H9 (cell line): Measurements from ENCODE around the gene TNFAIP8L1. TPM values are rescaled to one million over a fixed set of nuclear protein-coding genes. Genes with fewer than 3 reads are reported as not detected.

ENCODE experiments used
- DNase-seq: peaks from one replicate; pipeline ENCODE4 v3.0.0-alpha.2; 2017
- H2AFZ ChIP-seq: one replicate; pipeline ENCODE4 v1.6.1; 2013; ENCODE audit warnings: mild to moderate bottlenecking, low read length, control low read depth, moderate library complexity
- H2AK5ac ChIP-seq: 2 replicates; pipeline ENCODE4 v1.6.1; 2013; ENCODE audit warnings: low read length, control low read depth, mixed read lengths; ENCODE audit not compliant: insufficient read length
- H2BK120ac ChIP-seq: one replicate; pipeline ENCODE4 v1.6.1; 2013; ENCODE audit warnings: low read depth, mild to moderate bottlenecking, low read length, control low read depth, inconsistent platforms; ENCODE audit not compliant: poor library complexity, severe bottlenecking
- H2BK12ac ChIP-seq: 2 replicates; pipeline ENCODE4 v1.6.1; 2013; ENCODE audit warnings: low read length, control low read depth, mixed read lengths, low read depth; ENCODE audit not compliant: insufficient read length
- H2BK15ac ChIP-seq: 2 replicates; pipeline ENCODE4 v1.6.1; 2013; ENCODE audit warnings: low read depth, low read length, control low read depth
- H2BK20ac ChIP-seq: one replicate; pipeline ENCODE4 v1.6.1; 2013; ENCODE audit warnings: low read depth, mild to moderate bottlenecking, low read length, control low read depth, inconsistent platforms; ENCODE audit not compliant: poor library complexity, severe bottlenecking
- H2BK5ac ChIP-seq: 2 replicates; pipeline ENCODE4 v1.6.1; 2013; ENCODE audit warnings: low read length, control low read depth, mixed read lengths; ENCODE audit not compliant: insufficient read length
- H3K14ac ChIP-seq: 2 replicates; pipeline ENCODE4 v1.6.1; 2013; ENCODE audit warnings: low read length, control low read depth; ENCODE audit not compliant: insufficient read depth
- H3K18ac ChIP-seq: 2 replicates; pipeline ENCODE4 v1.6.1; 2013; ENCODE audit warnings: low read depth, mild to moderate bottlenecking, mixed read lengths, low read length, control low read depth; ENCODE audit not compliant: insufficient read length
- H3K23ac ChIP-seq: 2 replicates; pipeline ENCODE4 v1.6.1; 2013; ENCODE audit warnings: low read length, control low read depth, mixed read lengths, low read depth; ENCODE audit not compliant: insufficient read length
- H3K23me2 ChIP-seq: 2 replicates; pipeline ENCODE4 v1.6.1; 2013; ENCODE audit warnings: low read depth, mild to moderate bottlenecking, mixed read lengths, low read length, control low read depth; ENCODE audit not compliant: insufficient read length, poor library complexity, severe bottlenecking
- H3K27ac ChIP-seq: 2 replicates; pipeline ENCODE4 v1.5.1; 2013; ENCODE audit warnings: low read length, control low read depth, mixed read lengths, low read depth; ENCODE audit not compliant: insufficient read length
- H3K27me3 ChIP-seq: 2 replicates; pipeline ENCODE4 v1.6.1; 2013; ENCODE audit warnings: low read length, control low read depth, inconsistent platforms; ENCODE audit not compliant: insufficient read depth
- H3K4ac ChIP-seq: 2 replicates; pipeline ENCODE4 v1.6.1; 2013; ENCODE audit warnings: low read depth, mild to moderate bottlenecking, control low read depth, inconsistent platforms, low read length, moderate library complexity
- H3K4me1 ChIP-seq: 2 replicates; pipeline ENCODE4 v1.6.1; 2013; ENCODE audit warnings: low read length, control low read depth, inconsistent platforms; ENCODE audit not compliant: insufficient read depth
- H3K4me2 ChIP-seq: 2 replicates; pipeline ENCODE4 v1.6.1; 2013; ENCODE audit warnings: low read length, control low read depth, mixed read lengths; ENCODE audit not compliant: insufficient read length, insufficient read depth
- H3K56ac ChIP-seq: 2 replicates; pipeline ENCODE4 v1.6.1; 2013; ENCODE audit warnings: low read depth, mild to moderate bottlenecking, mixed read lengths, low read length, control low read depth; ENCODE audit not compliant: insufficient read length
- H3K79me1 ChIP-seq: 2 replicates; pipeline ENCODE4 v1.6.1; 2013; ENCODE audit warnings: low read depth, mild to moderate bottlenecking, moderate library complexity, low read length, control low read depth, inconsistent platforms; ENCODE audit not compliant: insufficient read depth, poor library complexity, severe bottlenecking
- H3K79me2 ChIP-seq: 2 replicates; pipeline ENCODE4 v1.6.1; 2013; ENCODE audit warnings: low read length, control low read depth, inconsistent platforms; ENCODE audit not compliant: insufficient read depth
- H3K9ac ChIP-seq: 2 replicates; pipeline ENCODE4 v1.6.1; 2013; ENCODE audit warnings: low read length, control low read depth, mixed read lengths; ENCODE audit not compliant: insufficient read length; ENCODE audit errors: extremely low read depth
- H3K9me3 ChIP-seq: one replicate; pipeline ENCODE4 v1.6.1; 2013; ENCODE audit warnings: low read depth, low read length, inconsistent platforms; ENCODE audit not compliant: control insufficient read depth
- H3T11ph ChIP-seq: one replicate; pipeline ENCODE4 v1.6.1; 2013; ENCODE audit warnings: mild to moderate bottlenecking, low read length, control low read depth, inconsistent platforms
- H4K20me1 ChIP-seq: one replicate; pipeline ENCODE4 v1.6.1; 2013; ENCODE audit not compliant: control insufficient read depth, insufficient read length, insufficient read depth
- H4K5ac ChIP-seq: 2 replicates; pipeline ENCODE4 v1.6.1; 2013; ENCODE audit warnings: low read depth, mild to moderate bottlenecking, mixed read lengths, low read length, control low read depth; ENCODE audit not compliant: insufficient read length
- H4K8ac ChIP-seq: replicated peaks from 2 replicates; pipeline ENCODE4 v1.6.1; 2013; ENCODE audit warnings: low read length, control low read depth, mixed read lengths, low read depth; ENCODE audit not compliant: insufficient read length
- H4K91ac ChIP-seq: 2 replicates; pipeline ENCODE4 v1.6.1; 2013; ENCODE audit warnings: low read depth, mild to moderate bottlenecking, moderate library complexity, mixed read lengths, low read length, control low read depth; ENCODE audit not compliant: insufficient read length
- H3K27ac Mint-ChIP-seq, 3 experiments: 2 replicates in 2 of 3; 3 replicates in 1 of 3; pipeline ENCODE4 v1.8.0; 2020 to 2021; ENCODE audit warnings: mixed read lengths in 3 of 3, mild to moderate bottlenecking in 1 of 3, moderate library complexity in 1 of 3
- H3K27me3 Mint-ChIP-seq: 2 replicates; pipeline ENCODE4 v1.8.0; 2021; ENCODE audit warnings: low read depth, mild to moderate bottlenecking, moderate library complexity, mixed read lengths
- H3K36me3 Mint-ChIP-seq, 3 experiments: 2 replicates in 2 of 3; 3 replicates in 1 of 3; pipeline ENCODE4 v1.8.0; 2020 to 2021; ENCODE audit warnings: low read depth in 3 of 3, mixed read lengths in 3 of 3; ENCODE audit not compliant: insufficient read depth in 1 of 3
- H3K4me1 Mint-ChIP-seq, 2 experiments: 2 replicates each; pipeline ENCODE4 v1.8.0; 2020; ENCODE audit warnings: mixed read lengths in 2 of 2
- H3K4me3 Mint-ChIP-seq, 2 experiments: 2 replicates in 1 of 2; 3 replicates in 1 of 2; pipeline ENCODE4 v1.8.0; 2020 to 2021; ENCODE audit warnings: mild to moderate bottlenecking in 2 of 2, mixed read lengths in 2 of 2, moderate library complexity in 1 of 2
- H3K9me3 Mint-ChIP-seq, 2 experiments: 2 replicates in 1 of 2; 3 replicates in 1 of 2; pipeline ENCODE4 v1.8.0; 2020; ENCODE audit warnings: mild to moderate bottlenecking in 2 of 2, mixed read lengths in 2 of 2, moderate library complexity in 1 of 2
- WGBS: extraction: QIAGEN DNeasy Blood & Tissue Kit; methylation state at CpG from one replicate; pipeline ENCODE4 v1.1.7; 2013; ENCODE audit warnings: missing lambda C conversion rate, low lambda C conversion rate, mixed read lengths; ENCODE audit not compliant: insufficient read length; ENCODE audit errors: extremely low coverage; 5-methylcytosine and 5-hydroxymethylcytosine counted together
- long read RNA-seq: library from polyadenylated mRNA; unstranded; transcript quantifications from one replicate; pipeline ENCODE4 v2.0.0, GENCODE V29; 2020
- total RNA-seq: library from RNA; stranded (reverse); gene quantifications from 2 replicates; pipeline ENCODE4 v1.2.1, GENCODE V29; 2021
- TF ChIP-seq, protein P1 (sequence below): fragments of 200-600 bp; sonication (generic); conservative IDR thresholded peaks from 3 replicates; pipeline ENCODE4 v1.8.0; 2021; ENCODE audit warnings: antibody characterized with exemption, mild to moderate bottlenecking

The TNFAIP8L1 gene
- total RNA-seq, result 3.5 and 4.2 TPM in 2 replicates
- long read RNA-seq, transcript TNFAIP8L1-201 (2 exons, 3,814 nt), result major isoform, 18 of 22 reads
- long read RNA-seq, partial matches to known transcripts, result 0 of 22 reads
- long read RNA-seq, other reads (novel, unspliced or antisense), result 0 of 22 reads

DNA sequence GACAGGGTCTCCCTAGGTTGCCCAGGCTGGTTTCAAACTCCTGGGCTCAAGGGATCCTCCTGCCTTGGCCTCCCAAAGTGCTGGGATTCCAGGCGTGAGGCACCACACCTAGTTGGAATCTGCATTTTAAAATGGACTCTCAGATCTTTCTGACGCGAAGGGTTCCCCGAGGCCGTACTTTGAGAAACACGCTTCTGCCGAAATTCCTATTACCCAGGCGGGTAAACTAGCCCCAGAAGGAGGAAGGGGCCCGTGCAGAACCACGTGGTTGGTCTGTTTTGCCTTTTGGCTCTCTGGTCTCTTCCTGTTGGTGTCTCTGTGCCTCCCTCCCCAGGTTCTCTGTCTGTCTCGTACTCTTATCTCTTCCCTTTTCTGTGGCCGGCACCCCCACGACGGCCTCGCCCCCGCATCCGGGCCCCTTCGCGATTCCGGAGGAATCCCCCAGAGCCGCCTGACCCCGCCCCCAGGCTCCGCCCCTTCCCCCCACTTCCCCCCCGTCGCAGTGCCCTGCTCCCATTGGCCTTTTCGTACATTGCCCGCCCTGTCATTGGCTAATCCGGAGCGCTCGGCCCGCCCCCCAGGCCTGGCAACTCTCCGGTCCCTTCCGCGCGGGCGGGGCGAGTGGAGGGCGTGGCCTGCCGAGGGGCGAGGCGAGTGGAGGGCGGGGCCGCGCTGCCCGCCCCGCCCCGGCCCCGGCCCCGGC lies at the start of gene TNFAIP8L1:
Gene TNFAIP8L1 (plus strand): TSS at position 689 of the 703 bp plus-strand sequence. CDS start 12,354 bp downstream, outside the sequence.
- no CpG with 5 or more reads among the region's 49 CpGs for WGBS
- Histone ChIP-seq H2AFZ (no peak within 1 kb of the TSS), H2BK20ac (no peak within 1 kb of the TSS), H3K18ac (no peak within 1 kb of the TSS), H3K27ac (no peak within 1 kb of the TSS), H3K27me3 (no peaks in the 10 kb centered on the region), H3K4ac (no peak within 1 kb of the TSS), H3K23ac (no peak within 1 kb of the TSS), H2BK120ac (no peak within 1 kb of the TSS), H3T11ph (no peak within 1 kb of the TSS), H2BK15ac (no peak within 1 kb of the TSS), H3K79me2 (no peaks in the 10 kb centered on the region), H4K5ac (no peak within 1 kb of the TSS), H3K56ac (no peak within 1 kb of the TSS), H3K9me3 (no peaks in the 10 kb centered on the region), H4K20me1 (no peaks in the 10 kb centered on the region), H3K4me1 (no peaks in the 10 kb centered on the region), H4K8ac (no peak within 1 kb of the TSS), H3K14ac (no peak within 1 kb of the TSS; the same call in 1 of the 2 replicates), H3K79me1 (no peaks in the 10 kb centered on the region), H2AK5ac (no peak within 1 kb of the TSS), H4K91ac (no peak within 1 kb of the TSS), H3K23me2 (peaks cover 13% of the 10 kb centered on the region), H3K4me2 (peak within 1 kb of the TSS; percentile 84), H2BK12ac (no peak within 1 kb of the TSS), H3K9ac (peak within 1 kb of the TSS; percentile 21), H2BK5ac (no peak within 1 kb of the TSS)
- peak; percentile 96 for DNase-seq
- TF ChIP-seq, protein P1, sequence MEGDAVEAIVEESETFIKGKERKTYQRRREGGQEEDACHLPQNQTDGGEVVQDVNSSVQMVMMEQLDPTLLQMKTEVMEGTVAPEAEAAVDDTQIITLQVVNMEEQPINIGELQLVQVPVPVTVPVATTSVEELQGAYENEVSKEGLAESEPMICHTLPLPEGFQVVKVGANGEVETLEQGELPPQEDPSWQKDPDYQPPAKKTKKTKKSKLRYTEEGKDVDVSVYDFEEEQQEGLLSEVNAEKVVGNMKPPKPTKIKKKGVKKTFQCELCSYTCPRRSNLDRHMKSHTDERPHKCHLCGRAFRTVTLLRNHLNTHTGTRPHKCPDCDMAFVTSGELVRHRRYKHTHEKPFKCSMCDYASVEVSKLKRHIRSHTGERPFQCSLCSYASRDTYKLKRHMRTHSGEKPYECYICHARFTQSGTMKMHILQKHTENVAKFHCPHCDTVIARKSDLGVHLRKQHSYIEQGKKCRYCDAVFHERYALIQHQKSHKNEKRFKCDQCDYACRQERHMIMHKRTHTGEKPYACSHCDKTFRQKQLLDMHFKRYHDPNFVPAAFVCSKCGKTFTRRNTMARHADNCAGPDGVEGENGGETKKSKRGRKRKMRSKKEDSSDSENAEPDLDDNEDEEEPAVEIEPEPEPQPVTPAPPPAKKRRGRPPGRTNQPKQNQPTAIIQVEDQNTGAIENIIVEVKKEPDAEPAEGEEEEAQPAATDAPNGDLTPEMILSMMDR, result no peak
- Mint-ChIP-seq H3K27ac (peak within 1 kb of the TSS in 2 of 3 experiments; percentile 72 to 81; a peak in 2 of 7 replicates), H3K36me3 (no peaks in the 10 kb centered on the region), H3K4me3 (peak within 1 kb of the TSS; percentile 78 to 94), H3K9me3 (no peaks in the 10 kb centered on the region; a peak in 1 of 5 replicates), H3K27me3 (peaks cover 28% of the 10 kb centered on the region), H3K4me1 (peaks cover 6 to 17% of the 10 kb centered on the region in 2 experiments)
